Measurements from ENCODE around the gene CDC42BPB. TPM values are rescaled to one million over a fixed set of nuclear protein-coding genes. Genes with fewer than 3 reads are reported as not detected.

The CDC42BPB gene
- total RNA-seq, 1 experiment from 2014 or later: 103 TPM

- Histone ChIP-seq H4K8ac (replicated peaks; ENCODE audit: insufficient read length, low read depth, low read length) (no peak overlapping the region), H3K9me3 (ENCODE audit: control insufficient read depth, low read depth, low read length) (no peaks in the 10 kb centered on the region), H2AK5ac (ENCODE audit: insufficient read length, low read length) (no peak overlapping the region), H3K9ac (ENCODE audit: extremely low read depth, insufficient read length, low read length) (no peak overlapping the region), H4K20me1 (ENCODE audit: control insufficient read depth, insufficient read depth, insufficient read length) (no peaks in the 10 kb centered on the region), H3K4ac (ENCODE audit: low read depth, low read length) (no peak overlapping the region), H3K23ac (ENCODE audit: insufficient read length, low read depth, low read length) (no peak overlapping the region), H3T11ph (ENCODE audit: low read length) (no peak overlapping the region), H2BK120ac (ENCODE audit: low read depth, low read length, poor library complexity, severe bottlenecking) (no peak overlapping the region), H3K4me1 (ENCODE audit: insufficient read depth, low read length) (no peaks in the 10 kb centered on the region), H3K4me2 (ENCODE audit: insufficient read depth, insufficient read length, low read length) (no peak overlapping the region), H3K79me1 (ENCODE audit: insufficient read depth, low read depth, low read length, poor library complexity, severe bottlenecking) (no peaks in the 10 kb centered on the region), H2BK20ac (ENCODE audit: low read depth, low read length, poor library complexity, severe bottlenecking) (no peak overlapping the region), H2BK15ac (ENCODE audit: low read depth, low read length) (no peak overlapping the region), H2BK12ac (ENCODE audit: insufficient read length, low read depth, low read length) (no peak overlapping the region), H4K91ac (ENCODE audit: insufficient read length, low read depth, low read length) (no peak overlapping the region), H3K79me2 (ENCODE audit: insufficient read depth, low read length) (no peaks in the 10 kb centered on the region; the same call in 1 of the 2 replicates), H3K27ac (ENCODE audit: insufficient read length, low read depth, low read length) (no peak overlapping the region), H2AFZ (ENCODE audit: low read length) (no peak overlapping the region), H3K14ac (ENCODE audit: insufficient read depth, low read length) (no peak overlapping the region), H4K5ac (ENCODE audit: insufficient read length, low read depth, low read length) (no peak overlapping the region), H3K56ac (ENCODE audit: insufficient read length, low read depth, low read length) (no peak overlapping the region), H3K18ac (ENCODE audit: insufficient read length, low read depth, low read length) (no peak overlapping the region), H2BK5ac (ENCODE audit: insufficient read length, low read length) (no peak overlapping the region), H3K23me2 (ENCODE audit: insufficient read length, low read depth, low read length, poor library complexity, severe bottlenecking) (no peaks in the 10 kb centered on the region), H3K27me3 (ENCODE audit: insufficient read depth, low read length) (no peaks in the 10 kb centered on the region)
- no peaks in the 10 kb centered on the region for H3K9me3 Mint-ChIP-seq
- no CpG with 5 or more reads among the region's 4 CpGs for WGBS (ENCODE audit: extremely low coverage, insufficient read length, low lambda C conversion rate)
- no peak overlapping the region for H3K4me3 Mint-ChIP-seq
- H3K4me1 Mint-ChIP-seq: peaks cover 0 to 6% of the 10 kb centered on the region in 2 experiments; a peak in 3 of 4 replicates
- peak overlapping the region in 1 of 3 experiments; percentile 65; a peak in 2 of 7 replicates for H3K27ac Mint-ChIP-seq
- DNase-seq: no peak
- peaks cover 45 to 74% (median 68%) of the 10 kb centered on the region in 3 experiments; a peak in 6 of 7 replicates for H3K36me3 Mint-ChIP-seq (ENCODE audit: insufficient read depth in 1 of 3, low read depth in 3 of 3)
- no peaks in the 10 kb centered on the region for H3K27me3 Mint-ChIP-seq (ENCODE audit: low read depth)
- TF ChIP-seq CTCF (conservative IDR thresholded peaks at IDR 0.05): no peak
Measured at GRCh38 chr14:102994689-102995088, 62.7 kb downstream of the CDC42BPB start.

All from H9 (cell line).